Caco-2 (cell line): ENCODE measurements around the gene PARM1. TPM values are rescaled to one million over a fixed set of nuclear protein-coding genes. Genes with fewer than 3 reads are reported as not detected.

Experiments
- BruUV-seq: library from RNA; stranded (reverse); fragments of 400-500 nt; replicated peaks from 2 replicates; lab custom pipeline; 2021; lab: Mats Ljungman, UMichigan
- CTCF ChIA-PET: fragments of 300-600 bp; sonication (Branson Sonifier 250); formaldehyde crosslinking; loops from one replicate; lab custom pipeline; 2022; ENCODE audit warnings: antibody characterized with exemption; lab: Charles Lee
- POLR2A ChIA-PET: fragments of 300-600 bp; sonication (Branson Sonifier 250); formaldehyde crosslinking; loops from one replicate; lab custom pipeline; 2022; ENCODE audit warnings: antibody characterized with exemption; lab: Charles Lee
- DNase-seq, 2 experiments: peaks; one replicate each; pipeline versions ENCODE4 v3.0.0 to v3.0.0-alpha.2; 2020 to 2022
- H3K27me3 ChIP-seq: replicated peaks from 2 replicates; pipeline ENCODE4 v1.6.0; 2011; ENCODE audit warnings: low read length; ENCODE audit not compliant: control insufficient read depth, insufficient read depth
- H3K36me3 ChIP-seq: 2 replicates; pipeline ENCODE4 v1.5.1; 2011; ENCODE audit warnings: low read length; ENCODE audit not compliant: control insufficient read depth, insufficient read depth
- H3K4me1 ChIP-seq: fragments of 250-450 bp; sonication (Bioruptor Pico); 2 replicates; pipeline ENCODE4 v1.5.1; 2020; ENCODE audit warnings: mild to moderate bottlenecking
- H3K4me3 ChIP-seq: 2 replicates; pipeline ENCODE4 v1.5.1; 2011; ENCODE audit warnings: low read depth, mild to moderate bottlenecking, control low read depth, low read length
- H3K9me3 ChIP-seq: fragments of 250-450 bp; sonication (Bioruptor Pico); 2 replicates; pipeline ENCODE4 v1.5.1; 2020; ENCODE audit warnings: mild to moderate bottlenecking, moderate library complexity
- H3K27ac Mint-ChIP-seq: one replicate; pipeline ENCODE4 v1.8.0; 2022; ENCODE audit warnings: mixed read lengths; ENCODE audit not compliant: unreplicated experiment
- H3K27me3 Mint-ChIP-seq: one replicate; pipeline ENCODE4 v1.8.0; 2022; ENCODE audit warnings: mixed read lengths; ENCODE audit not compliant: insufficient read depth, unreplicated experiment
- H3K36me3 Mint-ChIP-seq: one replicate; pipeline ENCODE4 v1.8.0; 2022; ENCODE audit warnings: mild to moderate bottlenecking, mixed read lengths; ENCODE audit not compliant: insufficient read depth, unreplicated experiment
- H3K4me1 Mint-ChIP-seq: one replicate; pipeline ENCODE4 v1.8.0; 2022; ENCODE audit warnings: low read depth, mixed read lengths; ENCODE audit not compliant: unreplicated experiment
- H3K4me3 Mint-ChIP-seq: one replicate; pipeline ENCODE4 v1.8.0; 2022; ENCODE audit warnings: mild to moderate bottlenecking, moderate library complexity, mixed read lengths; ENCODE audit not compliant: unreplicated experiment
- H3K9me3 Mint-ChIP-seq: one replicate; pipeline ENCODE4 v1.8.0; 2022; ENCODE audit warnings: mixed read lengths; ENCODE audit not compliant: unreplicated experiment
- CTCF ChIP-seq, 2 experiments: fragments of 200-600 bp in 1 of 2; IDR thresholded peaks; 1 replicate in 1 of 2; 2 replicates in 1 of 2; pipeline versions ENCODE4 v1.5.1 to v1.8.0; 2011 to 2022; ENCODE audit warnings: antibody characterized with exemption in 1 of 2, control low read depth in 1 of 2, inconsistent platforms in 1 of 2, low read depth in 1 of 2, low read length in 1 of 2, mild to moderate bottlenecking in 1 of 2, moderate library complexity in 1 of 2; ENCODE audit not compliant: insufficient read depth in 1 of 2, severe bottlenecking in 1 of 2, unreplicated experiment in 1 of 2
- intact Hi-C: fragments of 100-400 bp; cut with micrococcal nuclease; formaldehyde crosslinking; loops from one replicate; pipeline ENCODE4 v1.10.0; 2022; ENCODE audit not compliant: unreplicated experiment
- total RNA-seq: library from RNA; stranded (reverse); gene quantifications from 2 replicates; pipeline ENCODE4 v1.2.3, GENCODE V29; 2022

The PARM1 gene
- total RNA-seq, 1 experiment from 2014 or later, result 1.7 TPM

DNA sequence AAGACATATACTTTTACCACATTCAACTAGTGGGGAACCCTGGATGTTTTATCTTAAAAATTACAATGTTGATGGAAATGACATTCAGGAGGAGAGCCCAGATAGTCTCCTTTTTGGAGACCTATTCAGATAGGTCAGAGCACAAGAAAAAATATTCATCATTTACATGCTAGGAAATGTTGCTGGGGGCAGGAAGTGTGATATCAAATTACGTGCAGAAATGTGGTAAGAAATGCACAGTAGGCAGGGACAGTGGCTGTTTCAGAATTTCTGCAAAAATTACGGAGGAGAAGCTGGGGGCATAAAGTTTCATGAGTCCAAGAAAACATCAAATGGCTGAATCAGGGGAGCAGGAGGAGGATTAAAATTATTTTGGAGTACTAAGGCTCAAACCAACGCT is 8.2 kb downstream of the PARM1 start:
- Histone ChIP-seq H3K36me3 (no peaks in the 10 kb centered on the region), H3K4me1 (peaks cover 2% of the 10 kb centered on the region), H3K4me3 (no peak overlapping the region), H3K27me3 (no peaks in the 10 kb centered on the region), H3K9me3 (peaks cover 5% of the 10 kb centered on the region; the same call in 1 of the 2 replicates)
- no peak for TF ChIP-seq CTCF (IDR thresholded peaks at IDR 0.05; ENCODE audit: insufficient read depth in 1 of 2, low read depth in 1 of 2, low read length in 1 of 2, severe bottlenecking in 1 of 2, unreplicated experiment in 1 of 2)
- Mint-ChIP-seq H3K36me3 (peaks cover 4% of the 10 kb centered on the region), H3K27ac (no peak overlapping the region), H3K27me3 (no peaks in the 10 kb centered on the region), H3K4me1 (peaks cover 2% of the 10 kb centered on the region), H3K9me3 (no peaks in the 10 kb centered on the region), H3K4me3 (no peak overlapping the region)
- no TSS peak for BruUV-seq
- DNase-seq, result no peak
- CTCF ChIA-PET, result no interaction called here
- intact Hi-C loops, result no loop called here
- POLR2A ChIA-PET, result no interaction called here

DNA sequence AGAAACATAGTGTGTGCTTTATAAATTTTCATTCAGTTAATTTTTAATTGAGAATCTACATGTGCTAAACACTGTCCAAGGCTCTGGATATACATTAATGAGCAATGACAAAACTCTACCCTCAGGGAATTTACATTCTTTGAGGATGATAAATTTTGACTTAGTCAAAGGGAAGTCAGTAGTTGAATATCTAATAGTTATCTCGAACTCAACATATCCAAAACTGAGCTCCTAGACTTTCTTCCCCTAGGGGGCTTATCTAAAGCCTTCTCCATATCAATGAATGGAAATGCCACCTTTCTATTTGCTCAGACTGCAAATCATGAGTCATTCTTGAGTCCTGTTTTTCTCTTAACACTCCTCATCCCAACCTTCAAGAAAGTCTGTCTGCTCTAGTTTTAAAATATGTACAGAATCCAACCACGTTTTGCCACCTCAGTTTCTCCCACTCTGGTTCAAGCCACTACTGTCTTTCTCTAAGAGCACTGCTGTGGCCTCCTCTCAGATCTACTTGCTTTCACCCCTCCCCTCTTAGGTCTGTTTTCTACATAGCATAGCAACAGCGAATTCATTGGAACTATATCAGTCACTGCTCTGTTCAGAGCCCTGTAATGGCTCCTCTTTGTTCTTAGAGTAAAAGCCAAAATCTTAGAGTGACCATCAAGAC is 9.5 kb downstream of the PARM1 start:
- intact Hi-C loops, result no loop called here
- H3K9me3 ChIP-seq, result peaks cover 5% of the 10 kb centered on the region; the same call in 1 of the 2 replicates
- no peaks in the 10 kb centered on the region for H3K36me3 ChIP-seq
- DNase-seq, result no peak
- Mint-ChIP-seq H3K4me1 (peaks cover 10% of the 10 kb centered on the region), H3K4me3 (no peak overlapping the region), H3K27me3 (no peaks in the 10 kb centered on the region), H3K36me3 (no peaks in the 10 kb centered on the region), H3K27ac (no peak overlapping the region), H3K9me3 (no peaks in the 10 kb centered on the region)
- TF ChIP-seq CTCF (IDR thresholded peaks at IDR 0.05; ENCODE audit: insufficient read depth in 1 of 2, low read depth in 1 of 2, low read length in 1 of 2, severe bottlenecking in 1 of 2, unreplicated experiment in 1 of 2), result no peak
- peaks cover 15% of the 10 kb centered on the region for H3K4me1 ChIP-seq
- POLR2A ChIA-PET, result no interaction called here
- H3K27me3 ChIP-seq, result no peaks in the 10 kb centered on the region
- BruUV-seq, result no TSS peak
- no peak overlapping the region for H3K4me3 ChIP-seq
- CTCF ChIA-PET, result interaction anchor here (1.2 kb wide), 1 partner anchor 8 kb away, joined by 5 read pairs; no protein-coding TSS in a partner anchor

DNA sequence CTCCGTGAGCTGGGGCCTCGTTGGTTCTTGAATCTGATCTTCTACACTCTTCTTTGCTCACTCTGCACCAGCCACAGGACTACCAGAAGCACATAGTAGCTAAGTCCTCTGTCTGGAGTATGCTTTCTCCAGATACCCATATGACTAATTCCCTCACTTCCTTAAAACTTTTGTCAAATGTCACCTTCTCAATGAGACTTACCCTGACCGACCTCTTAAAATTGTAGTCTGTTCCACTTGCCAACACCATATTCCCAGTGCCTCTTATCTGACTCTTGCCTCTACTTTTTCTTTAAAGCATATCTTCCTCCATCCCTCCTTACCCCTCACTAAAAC is 10.0 kb downstream of the PARM1 start:
- H3K36me3 ChIP-seq, result no peaks in the 10 kb centered on the region
- H3K4me3 ChIP-seq, result no peak overlapping the region
- DNase-seq, result no peak
- Mint-ChIP-seq H3K27me3 (no peaks in the 10 kb centered on the region), H3K36me3 (peaks cover 3% of the 10 kb centered on the region), H3K4me3 (no peak overlapping the region), H3K4me1 (peaks cover 13% of the 10 kb centered on the region), H3K27ac (no peak overlapping the region), H3K9me3 (no peaks in the 10 kb centered on the region)
- no peaks in the 10 kb centered on the region for H3K27me3 ChIP-seq
- intact Hi-C loops, result no loop called here
- peaks cover under 1% of the 10 kb centered on the region; the same call in 1 of the 2 replicates for H3K9me3 ChIP-seq
- peaks cover 20% of the 10 kb centered on the region for H3K4me1 ChIP-seq
- BruUV-seq, result no TSS peak
- ChIA-PET POLR2A (no interaction called here), CTCF (interaction anchor here (1.2 kb wide), 1 partner anchor 8 kb away, joined by 5 read pairs; no protein-coding TSS in a partner anchor)
- no peak for TF ChIP-seq CTCF (IDR thresholded peaks at IDR 0.05; ENCODE audit: insufficient read depth in 1 of 2, low read depth in 1 of 2, low read length in 1 of 2, severe bottlenecking in 1 of 2, unreplicated experiment in 1 of 2)
